MM.1S (cell line): ENCODE results near the gene BCAR3.

Experiments
- DNase-seq: peaks from one replicate; pipeline ENCODE4 v3.0.0-alpha.2; 2015
- H2AFZ ChIP-seq: fragments of 300-600 bp; sonication (generic); 2 replicates; pipeline ENCODE4 v1.6.0; 2016; ENCODE audit warnings: antibody characterized with exemption, low read length
- H3F3A ChIP-seq: fragments of 300-600 bp; sonication (generic); 2 replicates; pipeline ENCODE4 v1.6.1; 2016; ENCODE audit warnings: mild to moderate bottlenecking, antibody characterized with exemption, low read length, moderate library complexity, mixed read lengths; ENCODE audit not compliant: insufficient read depth
- H3K27ac ChIP-seq: fragments of 300-600 bp; sonication (generic); 2 replicates; pipeline ENCODE4 v1.5.1; 2016; ENCODE audit warnings: mild to moderate bottlenecking, low read length
- H3K27me3 ChIP-seq: fragments of 300-600 bp; sonication (generic); replicated peaks from 2 replicates; pipeline ENCODE4 v1.6.0; 2016; ENCODE audit warnings: low read length; ENCODE audit not compliant: insufficient read depth
- H3K36me3 ChIP-seq: fragments of 300-600 bp; sonication (generic); replicated peaks from 2 replicates; pipeline ENCODE4 v1.6.1; 2016; ENCODE audit warnings: mild to moderate bottlenecking, low read length, mixed read lengths; ENCODE audit not compliant: insufficient read depth
- H3K4me1 ChIP-seq: fragments of 300-600 bp; sonication (generic); 2 replicates; pipeline ENCODE4 v1.6.1; 2016; ENCODE audit warnings: low read length, mixed read lengths
- H3K4me2 ChIP-seq: fragments of 300-600 bp; sonication (generic); 2 replicates; pipeline ENCODE4 v1.6.0; 2016; ENCODE audit warnings: low read depth, low read length
- H3K4me3 ChIP-seq: fragments of 300-600 bp; sonication (generic); 2 replicates; pipeline ENCODE4 v1.5.1; 2016; ENCODE audit warnings: low read length, mixed read lengths
- H3K79me2 ChIP-seq: fragments of 300-600 bp; sonication (generic); 2 replicates; pipeline ENCODE4 v1.6.1; 2016; ENCODE audit warnings: mixed run types, low read length, mixed read lengths
- H3K9ac ChIP-seq: fragments of 300-600 bp; sonication (generic); 2 replicates; pipeline ENCODE4 v1.6.1; 2016; ENCODE audit warnings: low read length, mixed read lengths
- H3K9me2 ChIP-seq: fragments of 300-600 bp; sonication (generic); replicated peaks from 2 replicates; pipeline ENCODE4 v1.6.1; 2016; ENCODE audit warnings: mild to moderate bottlenecking, low read length, mixed read lengths; ENCODE audit not compliant: insufficient read depth
- H3K9me3 ChIP-seq: fragments of 300-600 bp; sonication (generic); replicated peaks from 2 replicates; pipeline ENCODE4 v1.6.1; 2016; ENCODE audit warnings: mild to moderate bottlenecking, low read length, mixed read lengths; ENCODE audit not compliant: insufficient read depth
- H4K20me1 ChIP-seq: fragments of 300-600 bp; sonication (generic); 2 replicates; pipeline ENCODE4 v1.6.1; 2016; ENCODE audit warnings: mild to moderate bottlenecking, low read length, moderate library complexity, mixed read lengths; ENCODE audit not compliant: insufficient read depth
- EZH2 ChIP-seq: fragments of 300-600 bp; sonication (generic); optimal IDR thresholded peaks from 2 replicates; pipeline ENCODE3; 2017; ENCODE audit warnings: low read depth, mild to moderate bottlenecking, antibody characterized with exemption, low read length, mixed read lengths
- EZH2phosphoT487 ChIP-seq: fragments of 300-600 bp; sonication (generic); IDR thresholded peaks from 2 replicates; pipeline ENCODE4 v1.6.1; 2018; ENCODE audit warnings: antibody characterized with exemption, low read length
- TF ChIP-seq, protein P1 (sequence below): fragments of 300-600 bp; sonication (generic); IDR thresholded peaks from 2 replicates; pipeline ENCODE4 v1.5.1; 2016; ENCODE audit warnings: antibody characterized with exemption, low read length, mixed read lengths

Gene BCAR3

DNA sequence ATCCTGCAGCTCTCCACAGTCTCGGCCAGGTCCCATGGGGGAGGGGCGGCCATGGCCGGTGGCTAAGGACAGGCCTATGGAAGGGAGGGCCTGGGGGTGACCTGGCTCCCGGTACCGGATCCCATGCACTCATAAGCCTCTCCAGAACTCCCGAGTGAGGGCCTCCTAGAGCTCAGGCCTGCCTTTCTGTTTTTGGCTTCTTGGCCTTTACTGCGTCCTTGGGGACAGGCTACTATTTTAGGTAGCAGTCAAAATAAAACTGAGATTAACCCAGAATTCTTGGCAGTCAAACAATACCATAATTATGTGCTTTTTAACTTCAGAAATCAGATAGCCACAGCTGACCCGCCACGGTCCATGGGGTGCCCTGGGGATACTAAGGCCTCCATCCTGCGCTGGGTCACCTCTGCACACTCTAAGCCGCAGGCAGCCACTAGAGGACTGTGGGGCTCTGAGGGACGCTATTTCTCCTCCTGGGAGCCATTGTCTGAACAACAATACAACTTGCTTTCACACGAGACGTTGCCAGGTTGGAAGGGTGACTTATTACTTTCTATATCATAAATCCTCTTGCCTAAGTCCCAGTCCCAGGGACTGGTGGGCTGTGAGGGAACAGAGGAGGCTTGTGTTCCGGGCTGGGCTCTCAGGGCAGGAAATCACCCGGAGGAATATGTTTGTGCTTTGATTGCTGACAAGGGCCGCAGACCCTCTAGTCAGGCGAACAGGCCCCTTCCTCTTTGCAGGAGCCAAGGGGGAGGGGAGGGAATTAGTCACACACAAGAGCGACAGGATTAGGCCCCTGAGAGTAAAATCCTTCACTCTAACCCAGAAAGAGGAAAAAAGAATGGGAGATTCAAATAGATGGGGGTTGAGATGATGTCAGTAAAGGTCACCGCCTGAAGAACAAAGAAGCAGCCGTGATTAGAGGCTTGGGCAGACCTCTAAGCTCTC lies 40.7 kb upstream of the BCAR3 start:
- TF ChIP-seq, protein P1, sequence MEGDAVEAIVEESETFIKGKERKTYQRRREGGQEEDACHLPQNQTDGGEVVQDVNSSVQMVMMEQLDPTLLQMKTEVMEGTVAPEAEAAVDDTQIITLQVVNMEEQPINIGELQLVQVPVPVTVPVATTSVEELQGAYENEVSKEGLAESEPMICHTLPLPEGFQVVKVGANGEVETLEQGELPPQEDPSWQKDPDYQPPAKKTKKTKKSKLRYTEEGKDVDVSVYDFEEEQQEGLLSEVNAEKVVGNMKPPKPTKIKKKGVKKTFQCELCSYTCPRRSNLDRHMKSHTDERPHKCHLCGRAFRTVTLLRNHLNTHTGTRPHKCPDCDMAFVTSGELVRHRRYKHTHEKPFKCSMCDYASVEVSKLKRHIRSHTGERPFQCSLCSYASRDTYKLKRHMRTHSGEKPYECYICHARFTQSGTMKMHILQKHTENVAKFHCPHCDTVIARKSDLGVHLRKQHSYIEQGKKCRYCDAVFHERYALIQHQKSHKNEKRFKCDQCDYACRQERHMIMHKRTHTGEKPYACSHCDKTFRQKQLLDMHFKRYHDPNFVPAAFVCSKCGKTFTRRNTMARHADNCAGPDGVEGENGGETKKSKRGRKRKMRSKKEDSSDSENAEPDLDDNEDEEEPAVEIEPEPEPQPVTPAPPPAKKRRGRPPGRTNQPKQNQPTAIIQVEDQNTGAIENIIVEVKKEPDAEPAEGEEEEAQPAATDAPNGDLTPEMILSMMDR: no peak
- TF ChIP-seq EZH2 (no peak), EZH2phosphoT487 (no peak)
- Histone ChIP-seq H4K20me1 (no peaks in the 10 kb centered on the region), H3K4me3 (no peak overlapping the region), H3K9me2 (no peaks in the 10 kb centered on the region), H3K36me3 (no peaks in the 10 kb centered on the region), H3K4me2 (no peak overlapping the region), H3K79me2 (no peaks in the 10 kb centered on the region), H3K27me3 (no peaks in the 10 kb centered on the region), H3K9me3 (no peaks in the 10 kb centered on the region), H3K27ac (no peak overlapping the region), H3K4me1 (no peaks in the 10 kb centered on the region), H3K9ac (no peak overlapping the region), H2AFZ (no peak overlapping the region), H3F3A (no peaks in the 10 kb centered on the region)
- DNase-seq: no peak

DNA sequence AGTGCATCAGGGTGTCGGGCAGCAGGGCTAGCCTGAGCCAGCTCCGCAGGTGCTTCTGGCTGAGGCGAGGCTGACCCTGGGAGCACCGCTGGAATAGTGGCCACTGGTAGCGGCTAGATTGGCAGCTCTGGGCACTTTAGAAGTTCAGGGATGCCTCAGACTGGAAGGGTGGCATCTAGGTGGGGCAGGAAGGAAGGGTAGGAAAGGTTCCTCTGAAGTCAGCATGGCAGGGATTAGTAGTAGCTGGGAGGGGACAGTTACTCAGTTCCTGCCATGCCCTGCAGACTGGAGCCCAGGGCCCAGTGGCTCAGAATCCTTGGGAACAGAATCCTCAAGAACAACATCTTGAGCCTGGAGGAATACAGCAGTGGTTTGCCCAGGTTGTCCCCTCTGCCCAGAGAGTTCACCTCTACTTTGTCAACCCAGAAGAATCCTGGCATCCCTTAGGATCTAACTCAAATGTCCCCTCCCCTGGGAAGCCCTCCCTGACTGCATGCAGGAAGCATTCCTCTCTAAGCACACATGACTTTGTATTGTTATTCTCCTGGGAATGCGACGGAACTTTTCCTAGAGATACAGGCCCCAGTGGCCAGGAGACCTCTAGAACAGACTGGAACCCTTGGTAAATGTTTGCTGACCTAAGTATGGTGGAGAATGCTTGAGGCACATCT lies 39.5 kb upstream of the BCAR3 start:
- DNase-seq: no peak
- Histone ChIP-seq H3K27me3 (no peaks in the 10 kb centered on the region), H3K79me2 (no peaks in the 10 kb centered on the region), H3K27ac (no peak overlapping the region), H4K20me1 (no peaks in the 10 kb centered on the region), H3K4me3 (no peak overlapping the region), H3K9me3 (no peaks in the 10 kb centered on the region), H3K36me3 (no peaks in the 10 kb centered on the region), H3K9ac (no peak overlapping the region), H3K9me2 (no peaks in the 10 kb centered on the region), H3K4me1 (no peaks in the 10 kb centered on the region), H3F3A (no peaks in the 10 kb centered on the region), H2AFZ (no peak overlapping the region), H3K4me2 (no peak overlapping the region)
- no peak for TF ChIP-seq EZH2phosphoT487
- TF ChIP-seq, protein P1: no peak
- TF ChIP-seq EZH2: no peak

DNA sequence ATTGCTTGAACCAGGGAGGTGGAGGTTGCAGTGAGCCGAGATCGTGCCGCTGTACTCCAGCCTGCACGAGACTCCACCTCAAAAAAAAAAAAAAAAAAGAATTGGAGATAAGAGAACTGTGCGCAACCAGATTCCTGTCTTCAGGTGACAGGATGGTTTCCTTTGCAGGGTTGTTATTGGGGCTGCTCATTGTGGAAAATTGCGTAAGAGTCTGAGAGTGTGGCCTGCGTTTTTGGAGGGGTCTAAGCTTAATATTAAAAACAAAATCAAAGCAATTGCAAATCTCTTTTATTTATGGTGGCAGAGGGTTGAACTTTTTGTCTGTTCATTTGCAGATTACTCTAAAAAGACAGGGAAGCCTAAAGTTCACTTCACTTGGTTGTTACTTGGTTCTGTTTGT lies 36.0 kb upstream of the BCAR3 start:
- no peaks in the 10 kb centered on the region for H3K27me3 ChIP-seq
- H3K9me3 ChIP-seq: no peaks in the 10 kb centered on the region
- no peak overlapping the region for H3K9ac ChIP-seq
- H3K4me3 ChIP-seq: no peak overlapping the region
- H2AFZ ChIP-seq: no peak overlapping the region
- H3F3A ChIP-seq: no peaks in the 10 kb centered on the region
- H3K9me2 ChIP-seq: no peaks in the 10 kb centered on the region
- H3K4me1 ChIP-seq: no peaks in the 10 kb centered on the region
- no peaks in the 10 kb centered on the region for H3K36me3 ChIP-seq
- no peaks in the 10 kb centered on the region for H4K20me1 ChIP-seq
- TF ChIP-seq EZH2phosphoT487 (no peak), EZH2 (no peak)
- TF ChIP-seq, protein P1: no peak
- H3K79me2 ChIP-seq: no peaks in the 10 kb centered on the region
- no peak overlapping the region for H3K4me2 ChIP-seq
- no peak overlapping the region for H3K27ac ChIP-seq
- no peak for DNase-seq
